Stimulated activated CD8-positive, alpha-beta memory T cell treated with anti-CD3 and anti-CD28 coated beads, Interleukin-12 subunit alpha, Interleukin-12 subunit beta, amount 100 ng/mL, for 4 hours (primary cell): ENCODE measurements around the gene CALM3.

Experiments used
- DNase-seq: peaks from one replicate; pipeline ENCODE4 v3.0.0-alpha.2; 2020; ENCODE audit warnings: low read depth

Gene CALM3

GRCh38 chr19:46599716-46600373 is 1.3 kb upstream of the CALM3 start:
- DNase-seq = no peak

DNA sequence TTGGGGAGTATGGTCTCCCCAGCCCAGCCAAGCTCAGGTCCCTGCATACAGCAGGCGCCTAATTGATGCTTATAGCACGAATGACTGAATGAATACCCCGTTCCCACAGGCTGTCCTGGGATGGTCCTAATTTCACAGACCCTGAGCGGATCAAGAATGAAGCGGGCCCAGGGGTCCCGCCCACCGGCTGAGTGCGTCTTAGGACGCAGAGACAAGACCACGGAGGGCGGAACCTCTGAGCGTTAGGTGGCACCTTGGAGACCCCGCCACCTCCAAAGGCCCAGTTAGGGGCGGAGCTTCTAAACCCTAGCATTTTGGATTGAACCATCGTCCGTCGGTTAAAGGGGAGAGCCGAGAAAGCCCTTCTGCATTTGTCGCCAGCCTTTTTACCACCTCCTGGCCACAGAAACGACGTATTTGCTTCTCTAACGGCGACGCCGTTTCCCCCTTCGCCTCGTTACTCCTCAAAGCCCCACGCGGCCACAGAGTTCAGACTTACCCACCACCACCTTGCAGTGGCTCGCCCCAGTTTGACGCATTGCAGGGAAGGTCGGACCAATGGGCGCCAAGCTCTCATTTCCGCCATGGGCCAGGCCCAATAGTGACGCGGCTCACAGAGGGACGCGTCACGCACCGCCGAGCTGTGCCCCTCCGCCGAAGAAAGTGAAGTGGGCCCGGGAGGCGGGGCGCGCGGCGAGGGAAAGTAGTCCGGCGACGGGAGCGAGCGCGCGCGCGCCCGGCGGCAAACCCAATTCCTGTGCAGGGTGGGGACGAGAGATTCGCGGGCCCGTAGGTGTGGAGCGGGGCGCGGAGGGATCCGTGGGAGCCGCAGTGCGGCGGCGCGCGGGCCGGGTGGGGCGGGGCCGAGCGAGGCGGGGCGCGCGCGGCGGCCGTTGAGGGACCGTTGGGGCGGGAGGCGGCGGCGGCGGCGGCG is 479 bp upstream of the CALM3 start:
- DNase-seq = peak; percentile 94

GRCh38 chr19:46602392-46603194 is 1.5 kb downstream of the CALM3 start:
- DNase-seq = peak; percentile 47

GRCh38 chr19:46603195-46603637 is 2.1 kb downstream of the CALM3 start:
- no peak for DNase-seq

DNA sequence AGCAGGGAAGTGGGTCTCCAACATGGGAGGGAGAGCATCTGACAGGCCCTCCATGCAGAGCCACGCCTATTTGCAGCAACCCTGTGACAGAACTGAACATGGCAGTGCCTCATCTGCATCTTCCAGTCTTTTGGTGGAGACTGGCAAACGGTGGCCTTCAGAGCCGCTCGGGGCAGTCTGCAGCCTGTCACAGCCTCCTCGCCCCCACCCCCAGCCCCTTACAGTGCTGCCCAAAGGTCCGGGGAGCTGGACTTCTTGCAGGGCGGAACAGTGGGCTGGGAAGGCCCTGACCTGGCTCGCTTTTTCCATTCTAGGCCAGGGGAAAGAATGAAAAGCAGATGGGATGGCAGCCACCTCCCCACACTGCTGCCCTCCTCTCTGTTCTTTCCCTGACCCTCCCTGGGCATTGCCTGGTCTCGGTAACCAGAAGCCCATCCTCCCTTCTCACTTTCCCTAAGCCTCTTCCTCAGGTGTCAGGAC is 2.7 kb downstream of the CALM3 start:
- DNase-seq = no peak

- DNase-seq = no peak
Measured at GRCh38 chr19:46604781-46605355, 3.7 kb downstream of the CALM3 start.

GRCh38 chr19:46605356-46605821 is 4.3 kb downstream of the CALM3 start:
- no peak for DNase-seq

DNA sequence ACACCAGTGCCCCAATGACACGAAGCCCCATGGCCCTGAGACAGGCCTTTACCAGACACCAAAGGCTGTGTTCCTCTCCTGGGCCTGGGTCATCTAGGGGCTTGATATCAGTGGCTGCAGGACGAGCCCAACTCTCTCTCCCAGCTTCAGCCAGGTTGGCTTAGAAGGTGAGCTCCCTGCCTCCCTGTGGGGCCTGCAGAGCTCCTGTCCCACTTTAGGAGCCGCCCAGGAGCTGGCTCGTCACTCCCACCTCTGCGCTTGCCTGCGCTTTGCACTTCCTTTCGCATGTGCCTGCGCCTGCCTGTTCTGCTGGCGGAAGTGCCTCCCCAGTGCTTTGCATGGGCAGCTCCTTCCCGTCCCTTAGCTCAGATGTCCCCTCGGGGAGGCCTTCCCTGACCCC is 4.9 kb downstream of the CALM3 start:
- DNase-seq = no peak

DNA sequence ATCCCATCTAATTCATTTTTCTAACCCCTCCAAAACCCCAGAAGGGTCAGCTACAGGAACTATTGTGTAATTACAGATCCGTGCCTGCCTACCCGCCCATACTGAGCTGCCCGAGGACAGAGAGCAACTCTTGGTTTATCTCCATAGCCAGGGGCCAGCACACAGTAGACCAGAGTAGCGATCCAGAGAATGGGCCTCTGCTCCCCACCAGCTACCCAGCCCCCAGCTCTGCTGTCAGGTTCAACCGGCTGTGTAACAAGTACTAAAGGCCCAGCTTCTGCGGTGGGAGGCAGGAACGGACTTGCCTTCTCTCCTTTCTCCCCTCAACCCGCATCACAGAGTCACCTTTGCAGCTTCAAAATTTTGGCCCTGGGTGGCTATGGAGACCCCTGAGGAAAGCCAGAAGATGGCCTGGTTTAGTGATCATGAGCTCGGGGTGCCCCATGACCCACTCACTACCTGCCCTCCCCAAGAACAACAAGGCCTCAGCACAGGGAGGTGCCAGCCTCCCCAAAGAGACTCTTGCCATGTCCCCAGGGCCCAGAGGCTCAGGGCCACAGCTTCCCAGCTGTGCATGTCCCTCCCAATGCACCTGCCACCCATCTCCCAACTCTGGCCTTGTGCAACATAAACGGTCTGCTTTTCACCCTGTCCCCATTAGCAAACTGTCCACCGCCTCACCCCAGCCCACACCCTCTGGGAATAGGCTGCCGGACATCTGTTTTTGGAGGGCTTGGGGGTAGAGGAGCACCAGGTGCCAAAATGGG is 5.7 kb downstream of the CALM3 start:
- DNase-seq = no peak

GRCh38 chr19:46607448-46607841 is 6.3 kb downstream of the CALM3 start:
- DNase-seq = no peak

DNA sequence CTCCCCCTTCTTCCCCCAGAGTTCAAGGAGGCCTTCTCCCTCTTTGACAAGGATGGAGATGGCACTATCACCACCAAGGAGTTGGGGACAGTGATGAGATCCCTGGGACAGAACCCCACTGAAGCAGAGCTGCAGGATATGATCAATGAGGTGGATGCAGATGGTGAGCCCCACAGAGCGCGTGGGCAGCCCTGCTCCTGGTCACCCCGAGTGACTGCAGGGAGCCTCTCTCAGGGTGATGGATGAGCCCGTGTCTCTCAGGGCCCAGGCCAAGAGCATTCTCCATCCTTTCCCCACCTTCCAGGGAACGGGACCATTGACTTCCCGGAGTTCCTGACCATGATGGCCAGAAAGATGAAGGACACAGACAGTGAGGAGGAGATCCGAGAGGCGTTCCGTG is 7.0 kb downstream of the CALM3 start:
- no peak for DNase-seq

DNA sequence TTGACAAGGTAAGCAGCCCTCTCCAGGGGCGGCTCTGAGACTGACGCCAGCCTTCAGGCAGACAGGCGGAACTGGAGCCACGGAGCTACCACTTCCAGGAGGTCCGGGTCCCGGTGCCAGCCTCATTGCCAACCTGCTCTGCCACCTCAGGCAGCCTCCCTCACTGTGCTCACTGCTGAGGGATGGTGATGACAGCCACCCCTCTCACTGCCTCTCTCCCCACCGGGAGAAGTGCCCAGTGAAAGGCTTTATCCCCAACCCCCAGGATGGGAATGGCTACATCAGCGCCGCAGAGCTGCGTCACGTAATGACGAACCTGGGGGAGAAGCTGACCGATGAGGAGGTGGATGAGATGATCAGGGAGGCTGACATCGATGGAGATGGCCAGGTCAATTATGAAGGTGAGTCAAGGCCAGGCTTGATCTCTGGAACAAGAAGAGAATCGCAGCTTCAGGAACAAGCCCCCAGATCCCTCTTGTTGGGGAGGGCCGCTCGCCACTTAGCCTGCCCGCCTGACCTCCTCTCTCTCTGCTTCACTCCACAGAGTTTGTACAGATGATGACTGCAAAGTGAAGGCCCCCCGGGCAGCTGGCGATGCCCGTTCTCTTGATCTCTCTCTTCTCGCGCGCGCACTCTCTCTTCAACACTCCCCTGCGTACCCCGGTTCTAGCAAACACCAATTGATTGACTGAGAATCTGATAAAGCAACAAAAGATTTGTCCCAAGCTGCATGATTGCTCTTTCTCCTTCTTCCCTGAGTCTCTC is 7.6 kb downstream of the CALM3 start:
- DNase-seq = no peak

DNA sequence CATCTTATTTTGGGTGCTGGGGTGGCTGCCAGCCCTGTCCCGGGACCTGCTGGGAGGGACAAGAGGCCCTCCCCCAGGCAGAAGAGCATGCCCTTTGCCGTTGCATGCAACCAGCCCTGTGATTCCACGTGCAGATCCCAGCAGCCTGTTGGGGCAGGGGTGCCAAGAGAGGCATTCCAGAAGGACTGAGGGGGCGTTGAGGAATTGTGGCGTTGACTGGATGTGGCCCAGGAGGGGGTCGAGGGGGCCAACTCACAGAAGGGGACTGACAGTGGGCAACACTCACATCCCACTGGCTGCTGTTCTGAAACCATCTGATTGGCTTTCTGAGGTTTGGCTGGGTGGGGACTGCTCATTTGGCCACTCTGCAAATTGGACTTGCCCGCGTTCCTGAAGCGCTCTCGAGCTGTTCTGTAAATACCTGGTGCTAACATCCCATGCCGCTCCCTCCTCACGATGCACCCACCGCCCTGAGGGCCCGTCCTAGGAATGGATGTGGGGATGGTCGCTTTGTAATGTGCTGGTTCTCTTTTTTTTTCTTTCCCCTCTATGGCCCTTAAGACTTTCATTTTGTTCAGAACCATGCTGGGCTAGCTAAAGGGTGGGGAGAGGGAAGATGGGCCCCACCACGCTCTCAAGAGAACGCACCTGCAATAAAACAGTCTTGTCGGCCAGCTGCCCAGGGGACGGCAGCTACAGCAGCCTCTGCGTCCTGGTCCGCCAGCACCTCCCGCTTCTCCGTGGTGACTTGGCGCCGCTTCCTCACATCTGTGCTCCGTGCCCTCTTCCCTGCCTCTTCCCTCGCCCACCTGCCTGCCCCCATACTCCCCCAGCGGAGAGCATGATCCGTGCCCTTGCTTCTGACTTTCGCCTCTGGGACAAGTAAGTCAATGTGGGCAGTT is 8.6 kb downstream of the CALM3 start:
- DNase-seq = no peak

- no peak for DNase-seq
Measured at GRCh38 chr19:46610413-46610775, 9.3 kb downstream of the CALM3 start.

- DNase-seq = no peak
Measured at GRCh38 chr19:46610851-46611770, 10.0 kb downstream of the CALM3 start.

GRCh38 chr19:46611776-46612175 is 10.6 kb downstream of the CALM3 start:
- no peak for DNase-seq

DNA sequence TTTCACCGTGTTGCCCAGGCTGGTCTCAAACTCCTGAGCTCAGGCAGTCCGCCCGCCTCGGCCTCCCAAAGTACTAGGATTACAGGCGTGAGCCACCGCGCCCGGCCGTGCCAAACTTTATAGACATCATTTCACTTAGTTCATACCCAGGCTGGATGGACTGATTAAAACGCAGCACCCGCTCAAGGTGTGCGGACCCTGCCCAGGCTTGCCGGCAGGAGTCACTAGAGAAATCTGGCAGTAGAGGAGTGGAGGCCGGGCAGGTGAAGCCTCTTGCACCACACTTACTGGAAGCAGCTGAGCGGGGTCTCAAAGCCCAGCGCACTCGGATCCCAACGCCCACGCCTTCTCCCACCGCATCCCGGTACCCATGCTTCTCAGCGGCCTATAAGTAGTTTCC is 12.4 kb downstream of the CALM3 start:
- DNase-seq = no peak

DNA sequence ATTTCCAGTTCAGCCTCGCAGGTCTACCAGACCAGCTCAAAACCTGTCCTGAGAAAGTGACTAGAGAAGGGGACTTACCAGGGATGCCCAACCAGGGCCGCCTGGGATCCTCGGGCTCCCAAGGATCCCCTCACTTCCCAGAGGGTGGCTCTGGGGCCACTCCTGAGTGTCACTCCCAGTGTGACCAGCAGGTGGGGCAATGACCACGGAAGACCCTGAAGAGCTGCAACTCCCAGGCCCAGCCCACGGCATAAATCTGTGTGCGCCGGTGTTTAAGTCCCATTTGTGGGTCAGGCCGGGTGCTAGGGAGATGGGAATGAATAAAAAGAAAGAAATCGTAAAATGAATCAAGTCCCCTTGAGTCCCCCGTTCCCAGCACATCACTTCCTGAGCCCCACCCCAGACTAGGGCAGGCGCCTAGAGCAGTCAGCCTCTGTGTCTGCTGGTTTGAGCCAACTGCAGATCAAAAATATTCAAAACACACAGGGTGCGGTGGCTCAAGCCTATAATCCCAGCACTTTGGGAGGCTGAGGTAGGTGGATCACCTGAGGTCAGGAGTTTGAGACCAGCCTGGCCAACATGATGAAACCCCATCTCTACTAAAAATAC is 13.1 kb downstream of the CALM3 start:
- DNase-seq = peak; percentile 59
